Tibial artery (tissue), 4 donors: Measurements from ENCODE around the gene TARBP2.
A peak's percentile ranks its signal among the peaks of the same experiment; 100 is the strongest.
"Not testable (repeated sequence)": the region's sequence is repeated elsewhere in the genome, so short reads cannot be mapped to it uniquely, and the experiment has no call there.

Experiments
- DNase-seq, 2 donors: peaks; one replicate each; pipeline ENCODE4 v3.0.0-alpha.2; 2019
- H3K27ac ChIP-seq, 2 donors: fragments of 200-600 bp; sonication (generic) in 1 of 2; 1 replicate in 1 of 2; 2 replicates in 1 of 2; pipeline ENCODE4 v1.5.1; 2018 to 2019; ENCODE audit warnings: mild to moderate bottlenecking in 1 of 2
- H3K27me3 ChIP-seq, 2 donors: fragments of 200-600 bp; sonication (generic) in 1 of 2; one replicate each; pipeline versions ENCODE4 v1.5.1 to v1.6.0; 2016 to 2019
- H3K36me3 ChIP-seq, 3 donors: fragments of 200-600 bp; sonication (generic) in 2 of 3; one replicate each; pipeline ENCODE4 v1.5.1; 2016 to 2019; ENCODE audit warnings: mild to moderate bottlenecking in 2 of 3
- H3K4me1 ChIP-seq, 4 donors: fragments of 200-600 bp; sonication (generic) in 2 of 4; 1 replicate in 3 of 4; 2 replicates in 1 of 4; pipeline ENCODE4 v1.5.1; 2016 to 2019
- H3K4me3 ChIP-seq, 2 donors: fragments of 200-600 bp; sonication (generic) in 1 of 2; 1 replicate in 1 of 2; 2 replicates in 1 of 2; pipeline ENCODE4 v1.5.1; 2018 to 2019; ENCODE audit warnings: mild to moderate bottlenecking in 2 of 2
- H3K9me3 ChIP-seq, 3 donors: fragments of 200-600 bp; sonication (generic) in 1 of 3; one replicate each; pipeline ENCODE4 v1.5.1; 2016 to 2019
- intact Hi-C: fragments of 100-400 bp; cut with DNase I; formaldehyde crosslinking; loops from one replicate; pipeline ENCODE4 v1.15.0; 2023; ENCODE audit warnings: low total_unique reads
- TF ChIP-seq, protein P1 (sequence below), 2 experiments: fragments of 200-600 bp in 1 of 2; fragments of 450-650 bp in 1 of 2; IDR thresholded peaks; one replicate each; pipeline ENCODE4 v1.5.1; 2017 to 2019; ENCODE audit warnings: antibody characterized with exemption in 2 of 2, mild to moderate bottlenecking in 1 of 2, moderate library complexity in 1 of 2

The TARBP2 gene

DNA sequence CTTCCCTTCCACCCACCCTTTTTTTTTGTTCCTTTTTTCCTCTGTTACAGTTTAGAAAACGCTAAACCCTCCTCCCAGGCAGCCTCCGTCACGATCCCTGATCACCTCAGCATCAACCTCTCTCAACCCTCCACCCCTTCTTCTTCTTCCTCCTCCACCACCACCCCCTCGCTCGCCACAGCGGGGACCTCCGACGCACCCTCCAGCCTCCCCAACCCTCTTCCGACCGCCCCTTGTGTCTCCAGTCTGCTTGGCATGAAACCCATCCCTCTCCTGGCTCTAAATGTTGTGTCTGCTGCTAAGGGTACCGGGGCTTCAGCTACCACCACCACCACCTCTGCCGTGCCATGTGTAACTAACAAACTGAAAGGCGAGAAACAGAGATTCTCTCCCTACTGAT is 26.3 kb upstream of the TARBP2 start:
- TF ChIP-seq, protein P1, sequence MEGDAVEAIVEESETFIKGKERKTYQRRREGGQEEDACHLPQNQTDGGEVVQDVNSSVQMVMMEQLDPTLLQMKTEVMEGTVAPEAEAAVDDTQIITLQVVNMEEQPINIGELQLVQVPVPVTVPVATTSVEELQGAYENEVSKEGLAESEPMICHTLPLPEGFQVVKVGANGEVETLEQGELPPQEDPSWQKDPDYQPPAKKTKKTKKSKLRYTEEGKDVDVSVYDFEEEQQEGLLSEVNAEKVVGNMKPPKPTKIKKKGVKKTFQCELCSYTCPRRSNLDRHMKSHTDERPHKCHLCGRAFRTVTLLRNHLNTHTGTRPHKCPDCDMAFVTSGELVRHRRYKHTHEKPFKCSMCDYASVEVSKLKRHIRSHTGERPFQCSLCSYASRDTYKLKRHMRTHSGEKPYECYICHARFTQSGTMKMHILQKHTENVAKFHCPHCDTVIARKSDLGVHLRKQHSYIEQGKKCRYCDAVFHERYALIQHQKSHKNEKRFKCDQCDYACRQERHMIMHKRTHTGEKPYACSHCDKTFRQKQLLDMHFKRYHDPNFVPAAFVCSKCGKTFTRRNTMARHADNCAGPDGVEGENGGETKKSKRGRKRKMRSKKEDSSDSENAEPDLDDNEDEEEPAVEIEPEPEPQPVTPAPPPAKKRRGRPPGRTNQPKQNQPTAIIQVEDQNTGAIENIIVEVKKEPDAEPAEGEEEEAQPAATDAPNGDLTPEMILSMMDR (IDR thresholded peaks at IDR 0.05): no peak
- no peaks in the 10 kb centered on the region for H3K9me3 ChIP-seq
- no peak for DNase-seq
- intact Hi-C loops: no loop called here
- peaks cover 0 to 45% (median 0%) of the 10 kb centered on the region in 4 donors for H3K4me1 ChIP-seq
- no peak overlapping the region for H3K4me3 ChIP-seq
- peaks cover 78 to 100% (median 93%) of the 10 kb centered on the region in 3 donors for H3K36me3 ChIP-seq
- H3K27ac ChIP-seq: no peak overlapping the region
- H3K27me3 ChIP-seq: no peaks in the 10 kb centered on the region

DNA sequence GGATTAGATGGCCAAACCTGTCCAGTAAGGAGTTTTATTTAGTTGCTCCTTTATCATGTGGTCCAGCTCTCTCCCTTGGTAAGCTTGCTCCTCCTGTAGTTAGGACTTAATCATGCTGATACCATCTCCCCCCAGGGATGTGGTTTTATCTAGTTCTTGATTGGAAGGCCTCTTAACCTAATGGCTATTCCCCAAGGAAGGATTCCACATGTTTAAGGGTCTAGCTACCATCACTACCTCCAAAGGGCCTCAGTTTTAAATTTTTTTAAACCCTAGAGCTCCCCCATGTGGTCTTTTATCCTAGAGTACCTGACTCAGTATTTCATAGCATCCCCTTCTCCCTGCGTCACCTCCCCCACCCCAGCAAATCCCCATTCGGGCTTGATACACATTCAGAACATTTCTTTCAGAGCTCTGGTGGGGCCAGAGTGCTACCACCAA is 24.3 kb upstream of the TARBP2 start:
- no peak for DNase-seq
- Histone ChIP-seq H3K9me3 (no peaks in the 10 kb centered on the region), H3K36me3 (peaks cover 74 to 100% (median 93%) of the 10 kb centered on the region in 3 donors), H3K4me3 (no peak overlapping the region), H3K27me3 (no peaks in the 10 kb centered on the region), H3K27ac (peak overlapping the region in 1 of 2 donors; percentile 10), H3K4me1 (peaks cover 0 to 56% (median 4%) of the 10 kb centered on the region in 4 donors)
- intact Hi-C loops: no loop called here
- TF ChIP-seq, protein P1 (IDR thresholded peaks at IDR 0.05): no peak

DNA sequence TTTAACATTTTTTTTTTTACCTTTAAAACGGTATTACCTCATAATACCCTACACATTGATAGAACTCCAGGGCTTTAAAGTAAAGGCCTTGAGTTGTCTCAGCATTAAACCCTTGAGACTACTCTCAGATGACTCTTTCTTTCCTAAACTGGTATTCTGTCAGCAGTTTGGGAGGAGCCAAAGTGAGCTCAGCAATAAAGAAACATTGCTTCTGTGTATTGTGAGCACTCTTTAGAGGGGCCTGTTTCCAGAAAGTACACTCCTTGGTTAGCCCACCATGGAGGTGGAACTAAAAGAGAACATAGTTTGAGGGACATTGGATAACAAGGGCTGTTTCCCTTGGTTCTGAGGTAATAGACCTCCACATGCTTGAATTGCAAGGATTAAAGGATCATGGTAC is 22.2 kb upstream of the TARBP2 start:
- Histone ChIP-seq H3K4me3 (no peak overlapping the region), H3K36me3 (peaks cover 56 to 100% (median 94%) of the 10 kb centered on the region in 3 donors), H3K27me3 (no peaks in the 10 kb centered on the region), H3K9me3 (no peaks in the 10 kb centered on the region), H3K27ac (peak overlapping the region; percentile 20 to 23), H3K4me1 (peaks cover 0 to 39% (median 4%) of the 10 kb centered on the region in 4 donors)
- no peak for DNase-seq
- TF ChIP-seq, protein P1 (IDR thresholded peaks at IDR 0.05): no peak
- intact Hi-C loops: no loop called here

DNA sequence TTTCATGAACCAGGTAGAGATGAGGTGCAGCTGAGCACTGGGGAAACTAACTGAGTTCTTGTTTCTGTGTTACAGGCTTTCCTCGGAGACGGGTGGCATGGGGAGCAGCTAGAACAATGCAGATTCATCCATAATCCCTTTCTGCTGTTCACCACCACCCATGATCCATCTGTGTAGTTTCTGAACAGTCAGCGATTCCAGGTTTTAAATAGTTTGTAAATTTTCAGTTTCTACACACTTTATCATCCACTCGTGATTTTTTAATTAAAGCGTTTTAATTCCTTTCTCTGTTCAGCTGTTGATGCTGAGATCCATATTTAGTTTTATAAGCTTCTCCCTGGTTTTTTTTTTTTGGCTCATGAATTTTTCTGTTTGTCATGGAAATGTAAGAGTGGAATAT is 21.8 kb upstream of the TARBP2 start:
- intact Hi-C loops: no loop called here
- Histone ChIP-seq H3K27ac (peak overlapping the region; percentile 20 to 23), H3K4me1 (peaks cover 0 to 39% (median 4%) of the 10 kb centered on the region in 4 donors)

DNA sequence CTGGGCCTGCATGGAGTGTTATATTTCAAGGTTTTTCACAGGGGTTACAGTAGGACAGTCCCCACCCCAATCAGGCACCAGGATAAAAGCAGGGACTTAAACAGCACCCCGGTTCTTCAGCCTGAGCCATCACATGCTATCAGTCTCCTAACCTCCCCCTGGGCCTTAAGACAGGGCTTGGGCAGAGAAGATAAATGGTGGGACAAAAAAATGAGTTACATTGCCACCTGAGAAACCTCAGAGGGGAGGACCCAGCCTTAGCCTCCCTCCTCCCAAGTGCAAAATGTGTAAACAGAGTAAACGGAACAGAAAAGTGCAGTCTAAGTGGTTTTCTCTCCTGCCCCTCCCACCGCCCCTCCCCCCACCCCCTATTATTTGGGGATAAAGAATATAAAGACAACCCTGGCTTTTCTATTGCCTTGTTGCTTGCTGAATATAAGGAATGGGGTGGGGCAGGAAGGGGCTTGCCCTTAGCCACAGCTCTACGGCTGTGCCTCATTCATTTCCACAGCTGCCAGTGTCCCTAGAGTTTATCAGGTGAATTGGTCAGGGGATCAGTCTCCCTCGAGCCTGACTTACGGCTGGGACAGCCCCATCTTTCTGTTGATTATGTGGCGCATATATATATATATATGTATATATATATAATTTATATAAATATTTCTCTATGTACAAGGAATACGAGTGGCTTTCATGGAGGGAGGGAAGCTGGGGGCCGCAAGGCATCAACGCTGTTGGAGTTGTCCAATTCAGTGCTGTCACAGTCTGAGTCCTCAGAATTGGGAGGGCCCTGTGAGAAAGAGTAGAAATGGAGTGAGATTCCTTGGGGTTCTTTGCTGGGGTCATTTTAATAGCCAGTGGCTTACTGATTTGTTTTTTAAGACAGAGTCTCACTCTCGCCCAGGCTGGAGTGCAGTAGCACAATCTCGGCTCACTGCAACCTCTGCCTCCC is 20.3 kb upstream of the TARBP2 start:
- H3K27ac ChIP-seq: peak overlapping the region in 1 of 2 donors; percentile 26
- DNase-seq: no peak
- no peaks in the 10 kb centered on the region for H3K9me3 ChIP-seq
- H3K27me3 ChIP-seq: no peaks in the 10 kb centered on the region
- no peak overlapping the region for H3K4me3 ChIP-seq
- TF ChIP-seq, protein P1 (IDR thresholded peaks at IDR 0.05): no peak
- intact Hi-C loops: no loop called here
- H3K36me3 ChIP-seq: peaks cover 52 to 100% (median 92%) of the 10 kb centered on the region in 3 donors
- peaks cover 0 to 32% (median 4%) of the 10 kb centered on the region in 4 donors for H3K4me1 ChIP-seq

More for the DNA sequence above, 21.8 kb upstream of the TARBP2 start:
- DNase-seq: no peak
- H3K4me3 ChIP-seq: no peak overlapping the region
- H3K36me3 ChIP-seq: peaks cover 53 to 100% (median 95%) of the 10 kb centered on the region in 3 donors
- H3K9me3 ChIP-seq: no peaks in the 10 kb centered on the region
- H3K27me3 ChIP-seq: no peaks in the 10 kb centered on the region
- TF ChIP-seq, protein P1 (IDR thresholded peaks at IDR 0.05): no peak

DNA sequence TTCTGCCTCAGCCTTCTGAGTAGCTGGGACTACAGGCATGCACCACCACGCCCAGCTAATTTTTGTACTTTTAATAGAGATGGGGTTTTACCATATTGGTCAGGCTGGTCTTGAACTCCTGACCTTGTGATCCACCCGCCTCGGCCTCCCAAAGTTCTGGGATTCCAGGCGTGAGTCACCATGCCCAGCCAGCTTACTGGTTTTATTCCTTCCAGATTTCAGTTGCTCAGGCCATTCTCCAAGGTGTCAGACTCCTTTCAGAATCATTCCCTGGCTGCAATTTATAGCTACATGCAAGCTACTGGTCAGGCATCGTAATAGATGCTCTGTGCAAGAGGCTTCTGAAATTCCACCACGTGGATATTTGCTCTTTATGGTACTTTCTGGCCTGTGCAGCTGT is 19.6 kb upstream of the TARBP2 start:
- H3K4me1 ChIP-seq: peaks cover 0 to 32% (median 4%) of the 10 kb centered on the region in 4 donors
- peaks cover 46 to 100% (median 92%) of the 10 kb centered on the region in 3 donors for H3K36me3 ChIP-seq
- peak overlapping the region in 1 of 2 donors; percentile 26 for H3K27ac ChIP-seq
- H3K27me3 ChIP-seq, intact Hi-C loops, H3K4me3 ChIP-seq, DNase-seq, H3K9me3 ChIP-seq: not testable (repeated sequence)
